Measurements from ENCODE around the gene TRIO.

- TF ChIP-seq CTCF (conservative IDR thresholded peaks at IDR 0.05; ENCODE audit: low read depth, low read length) (peak; percentile 42), EZH2 (IDR thresholded peaks at IDR 0.05; ENCODE audit: borderline replicate concordance, low read depth, low read length, poor library complexity, severe bottlenecking) (no peak)
These were observed 362.4 kb downstream of the TRIO start for GRCh38 chr5:14505310-14506139.

All from A673 (cell line).